Ovary (tissue), 9 donors: ENCODE measurements around the gene DYRK3. TPM values are rescaled to one million over a fixed set of nuclear protein-coding genes. Genes with fewer than 3 reads are reported as not detected.

Experiments used
- DNase-seq, 5 donors: peaks; one replicate each; pipeline ENCODE4 v3.0.0-alpha.2; 2019 to 2020
- H3K27ac ChIP-seq, 2 donors: fragments of 200-600 bp; one replicate each; pipeline versions ENCODE4 v1.5.1 to v1.8.0; 2019 to 2022
- H3K27me3 ChIP-seq: fragments of 200-600 bp; one replicate; pipeline ENCODE4 v1.8.0; 2022
- H3K36me3 ChIP-seq: fragments of 200-600 bp; sonication (generic); one replicate; pipeline ENCODE4 v1.5.1; 2019
- H3K4me1 ChIP-seq: one replicate; pipeline ENCODE4 v1.8.1; 2013; ENCODE audit warnings: mild to moderate bottlenecking, moderate library complexity; ENCODE audit not compliant: insufficient read depth
- H3K4me3 ChIP-seq: fragments of 200-600 bp; sonication (generic); one replicate; pipeline ENCODE4 v1.5.1; 2017
- H3K9me3 ChIP-seq, 2 donors: fragments of 200-600 bp in 1 of 2; sonication (generic) in 1 of 2; one replicate each; pipeline versions ENCODE4 v1.5.1 to v1.8.1; 2013 to 2019; ENCODE audit warnings: mild to moderate bottlenecking in 1 of 2, moderate library complexity in 1 of 2
- EP300 ChIP-seq: sonication (generic); formaldehyde crosslinking; IDR thresholded peaks from one replicate; pipeline ENCODE4 v1.6.1; 2017; ENCODE audit warnings: antibody characterized with exemption
- POLR2A ChIP-seq: fragments of 450-650 bp; IDR thresholded peaks from one replicate; pipeline ENCODE4 v1.6.1; 2017; ENCODE audit warnings: antibody characterized with exemption, mild to moderate bottlenecking, moderate library complexity
- WGBS, 3 donors: extraction: QIAGEN DNeasy Blood & Tissue Kit in 1 of 3; methylation state at CpG; one replicate each; pipeline versions ENCODE4 v1.1.5 to v1.1.7; 2013 to 2017; 5-methylcytosine and 5-hydroxymethylcytosine counted together
- intact Hi-C, 4 donors: fragments of 100-400 bp; cut with DNase I; formaldehyde crosslinking; loops; one replicate each; pipeline versions ENCODE4 v1.11.0 to v1.15.1; 2022 to 2023
- polyA plus RNA-seq, 2 donors: library from polyadenylated mRNA; stranded (reverse); fragments of 200-250 nt in 1 of 2; fragments of 350-450 nt in 1 of 2; fragmentation: Illumina TruSeq in 1 of 2; extraction: RNeasy Lipid Tissue Mini Kit (QIAGEN cat#74804) in 1 of 2; gene quantifications; one replicate each; pipeline ENCODE4 v1.2.3, GENCODE V29; 2013 to 2014
- total RNA-seq, 7 donors: library from RNA; depleted of rRNA in 2 of 7; stranded (reverse); fragments of >200 nt in 2 of 7; fragmentation: NEBNext Ultra II Directional in 3 of 7; extraction: Animal tissue kit (Norgen Biotek cat#: 25700) in 3 of 7; gene quantifications; one replicate each; pipeline versions ENCODE4 v1.1.0 to v1.2.4, GENCODE V29; 2016 to 2023
- TF ChIP-seq, protein P1 (sequence below), 3 donors: fragments of 450-650 bp in 2 of 3; fragments of 200-600 bp in 1 of 3; IDR thresholded peaks; one replicate each; pipeline versions ENCODE4 v1.5.1 to v1.8.0; 2016 to 2022; ENCODE audit warnings: antibody characterized with exemption in 3 of 3, mild to moderate bottlenecking in 1 of 3
- donor health status: DM: no; HTN: no; CAD: no; lungs with moderate emphysema.
- donor health status: DM: no; HTN: no; CAD: no.
- donor health status: Bipolar disorder and iron deficiency.
- donor health status: DM: yes; HTN: yes; CAD: no.
- donor health status: DM: no; HTN: no; CAD: no.
- donor health status: DM: yes; HTN: yes; CAD: no.

The DYRK3 gene
- total and polyA plus RNA-seq, 9 donors: 5.5 to 16.2 (median 10.1) TPM

- TF ChIP-seq, protein P1, sequence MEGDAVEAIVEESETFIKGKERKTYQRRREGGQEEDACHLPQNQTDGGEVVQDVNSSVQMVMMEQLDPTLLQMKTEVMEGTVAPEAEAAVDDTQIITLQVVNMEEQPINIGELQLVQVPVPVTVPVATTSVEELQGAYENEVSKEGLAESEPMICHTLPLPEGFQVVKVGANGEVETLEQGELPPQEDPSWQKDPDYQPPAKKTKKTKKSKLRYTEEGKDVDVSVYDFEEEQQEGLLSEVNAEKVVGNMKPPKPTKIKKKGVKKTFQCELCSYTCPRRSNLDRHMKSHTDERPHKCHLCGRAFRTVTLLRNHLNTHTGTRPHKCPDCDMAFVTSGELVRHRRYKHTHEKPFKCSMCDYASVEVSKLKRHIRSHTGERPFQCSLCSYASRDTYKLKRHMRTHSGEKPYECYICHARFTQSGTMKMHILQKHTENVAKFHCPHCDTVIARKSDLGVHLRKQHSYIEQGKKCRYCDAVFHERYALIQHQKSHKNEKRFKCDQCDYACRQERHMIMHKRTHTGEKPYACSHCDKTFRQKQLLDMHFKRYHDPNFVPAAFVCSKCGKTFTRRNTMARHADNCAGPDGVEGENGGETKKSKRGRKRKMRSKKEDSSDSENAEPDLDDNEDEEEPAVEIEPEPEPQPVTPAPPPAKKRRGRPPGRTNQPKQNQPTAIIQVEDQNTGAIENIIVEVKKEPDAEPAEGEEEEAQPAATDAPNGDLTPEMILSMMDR (IDR thresholded peaks at IDR 0.05): no peak
- TF ChIP-seq POLR2A: no peak
- no peak for TF ChIP-seq EP300
- intact Hi-C loops: loop anchor here in 2 of 4 donors (10.0 kb wide), 2 partner anchors 171 to 181 kb away; no protein-coding TSS in a partner anchor
- no peak overlapping the region for H3K4me3 ChIP-seq
- peaks cover 4% of the 10 kb centered on the region for H3K4me1 ChIP-seq
- WGBS, 3 donors: 91 to 97% (median 96%) methylated on average over 3 of the region's 3 CpGs
- DNase-seq: no peak
- H3K27me3 ChIP-seq: no peaks in the 10 kb centered on the region
- H3K9me3 ChIP-seq: no peaks in the 10 kb centered on the region
- no peaks in the 10 kb centered on the region for H3K36me3 ChIP-seq
- no peak overlapping the region for H3K27ac ChIP-seq
These were observed 30.8 kb downstream of the DYRK3 start for GRCh38 chr1:206666031-206666561.

DNA sequence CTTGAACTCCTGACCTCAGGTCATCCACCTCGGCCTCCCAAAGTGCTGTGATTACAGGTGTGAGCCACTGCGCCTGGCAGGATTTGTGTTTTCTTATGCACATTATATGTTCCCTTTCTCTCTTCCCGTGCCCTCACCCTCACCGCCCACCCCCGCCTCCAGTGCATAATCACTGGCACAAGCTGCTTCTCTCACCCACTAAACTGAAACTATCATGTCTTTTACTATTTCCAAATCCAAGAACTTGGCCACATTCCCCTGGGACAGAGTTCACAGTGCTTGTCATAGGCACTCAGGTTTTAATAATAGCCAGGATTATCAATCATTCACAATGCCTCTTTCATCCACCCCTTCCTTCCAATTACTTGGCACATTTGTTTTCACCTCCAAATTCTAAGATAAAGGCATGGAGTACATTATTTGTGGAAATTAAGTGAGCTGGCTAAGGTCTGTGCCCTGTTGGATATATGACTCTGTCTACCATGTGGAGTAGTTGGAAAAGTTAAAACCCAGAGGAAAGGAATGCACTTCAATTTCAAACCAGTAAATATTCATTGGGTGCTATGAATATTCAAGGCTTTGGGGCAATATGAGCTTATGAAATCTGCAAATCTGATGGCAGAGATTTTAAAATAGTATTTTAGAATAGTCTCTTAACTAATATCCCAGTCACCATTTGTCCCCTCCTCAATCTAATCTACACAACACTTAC, 31.8 kb downstream of the DYRK3 start:
- intact Hi-C loops: loop anchor here in 2 of 4 donors (10.0 kb wide), 2 partner anchors 172 to 182 kb away; no protein-coding TSS in a partner anchor
- H3K9me3 ChIP-seq: no peaks in the 10 kb centered on the region
- H3K27me3 ChIP-seq: no peaks in the 10 kb centered on the region
- H3K36me3 ChIP-seq: no peaks in the 10 kb centered on the region
- TF ChIP-seq, protein P1 (IDR thresholded peaks at IDR 0.05): no peak
- TF ChIP-seq POLR2A: no peak
- no peak for TF ChIP-seq EP300
- H3K27ac ChIP-seq: no peak overlapping the region
- WGBS, 3 donors: 74 to 83% (median 78%) methylated on average over 5 of the region's 5 CpGs
- H3K4me1 ChIP-seq: peaks cover 4% of the 10 kb centered on the region
- no peak for DNase-seq
- H3K4me3 ChIP-seq: no peak overlapping the region

- no peak for DNase-seq
- no peaks in the 10 kb centered on the region for H3K36me3 ChIP-seq
- H3K27me3 ChIP-seq: no peaks in the 10 kb centered on the region
- WGBS, 3 donors: 54 to 62% (median 59%) methylated on average over 2 of the region's 2 CpGs
- intact Hi-C loops: loop anchor here in 2 of 4 donors (10.0 kb wide), 2 partner anchors 174 to 184 kb away; no protein-coding TSS in a partner anchor
- no peak for TF ChIP-seq EP300
- TF ChIP-seq, protein P1 (IDR thresholded peaks at IDR 0.05): no peak
- TF ChIP-seq POLR2A: no peak
- no peaks in the 10 kb centered on the region for H3K9me3 ChIP-seq
- H3K4me1 ChIP-seq: peaks cover 4% of the 10 kb centered on the region
- H3K27ac ChIP-seq: no peak overlapping the region
- no peak overlapping the region for H3K4me3 ChIP-seq
These were observed 33.0 kb downstream of the DYRK3 start for GRCh38 chr1:206668351-206668750.

- WGBS, 3 donors: 92 to 94% (median 93%) methylated on average over 6 of the region's 6 CpGs
- no peak for DNase-seq
- intact Hi-C loops: loop anchor here in 2 of 4 donors (10.0 kb wide), 2 partner anchors 174 to 184 kb away; no protein-coding TSS in a partner anchor
- H3K36me3 ChIP-seq: no peaks in the 10 kb centered on the region
- no peak overlapping the region for H3K27ac ChIP-seq
- no peaks in the 10 kb centered on the region for H3K9me3 ChIP-seq
- TF ChIP-seq POLR2A: no peak
- TF ChIP-seq, protein P1 (IDR thresholded peaks at IDR 0.05): no peak
- no peak for TF ChIP-seq EP300
- H3K4me1 ChIP-seq: no peaks in the 10 kb centered on the region
- H3K4me3 ChIP-seq: no peak overlapping the region
- no peaks in the 10 kb centered on the region for H3K27me3 ChIP-seq
These were observed 33.6 kb downstream of the DYRK3 start for GRCh38 chr1:206668874-206669410.
